ENCODE data around the gene C16orf96. TPM values are rescaled to one million over a fixed set of nuclear protein-coding genes. Genes with fewer than 3 reads are reported as not detected.

Gene C16orf96
- total RNA-seq, 4 donors from 2014 or later, result 1.1 TPM; not detected in 3

- TF ChIP-seq CTCF (IDR thresholded peaks at IDR 0.05; ENCODE audit: low read depth), result no peak
Measured at GRCh38 chr16:4636196-4636595, 80.1 kb downstream of the C16orf96 start.

- TF ChIP-seq CTCF (IDR thresholded peaks at IDR 0.05; ENCODE audit: low read depth), result no peak
Measured at GRCh38 chr16:4637501-4638166, 81.5 kb downstream of the C16orf96 start.

- no peak for TF ChIP-seq CTCF (IDR thresholded peaks at IDR 0.05; ENCODE audit: low read depth)
Measured at GRCh38 chr16:4639899-4640509, 83.9 kb downstream of the C16orf96 start.

GRCh38 chr16:4640572-4641305 lies 84.6 kb downstream of the C16orf96 start:
- no peak for TF ChIP-seq CTCF (IDR thresholded peaks at IDR 0.05; ENCODE audit: low read depth)

- TF ChIP-seq CTCF (IDR thresholded peaks at IDR 0.05; ENCODE audit: low read depth), result no peak
Measured at GRCh38 chr16:4641306-4641687, 85.2 kb downstream of the C16orf96 start.

- no peak for TF ChIP-seq CTCF (IDR thresholded peaks at IDR 0.05; ENCODE audit: low read depth)
Measured at GRCh38 chr16:4641895-4642294, 85.8 kb downstream of the C16orf96 start.
